Activated CD8-positive, alpha-beta memory T cell treated with anti-CD3 and anti-CD28 coated beads for 36 hours (primary cell): Measurements from ENCODE around the gene PEX19. TPM values are rescaled to one million over a fixed set of nuclear protein-coding genes. Genes with fewer than 3 reads are reported as not detected.

ENCODE experiments used
- CTCF ChIA-PET: fragments of 350-600 bp; sonication (Branson Sonifier 250); formaldehyde crosslinking; loops from one replicate; lab custom pipeline; 2021; ENCODE audit warnings: antibody characterized with exemption; lab: Charles Lee
- POLR2A ChIA-PET: fragments of 350-600 bp; sonication (Branson Sonifier 250); formaldehyde crosslinking; loops from one replicate; lab custom pipeline; 2021; ENCODE audit warnings: antibody characterized with exemption; lab: Charles Lee
- total RNA-seq, 2 experiments: library from RNA; stranded (reverse); gene quantifications; one replicate each; pipeline ENCODE4 v1.2.3, GENCODE V29; 2021

Gene PEX19
- total RNA-seq, 2 experiments from 2014 or later, result 57.0 to 58.1 TPM

- POLR2A ChIA-PET, result interaction anchor here (0.6 to 1.7 kb wide), 2 partner anchors 53 to 77 kb away, joined by 3 to 7 read pairs; no protein-coding TSS in a partner anchor
- CTCF ChIA-PET, result interaction anchor here (0.6 to 2.4 kb wide), 7 partner anchors 9 to 185 kb away, joined by 3 to 11 read pairs (median 4); partner anchors contain the start of gene DCAF8
Measured at GRCh38 chr1:160285506-160285905, 573 bp upstream of the PEX19 start.

- ChIA-PET POLR2A (interaction anchor here (0.5 to 1.7 kb wide), 3 partner anchors 22 to 77 kb away, joined by 3 to 7 read pairs (median 5); partner anchors contain the start of gene DCAF8), CTCF (interaction anchor here (0.7 to 2.4 kb wide), 10 partner anchors 9 to 186 kb away, joined by 3 to 11 read pairs (median 3); partner anchors contain the start of genes DCAF8 and IGSF8)
Measured at GRCh38 chr1:160284220-160284781, 632 bp downstream of the PEX19 start.

GRCh38 chr1:160282807-160283206 lies 2.1 kb downstream of the PEX19 start:
- ChIA-PET CTCF (no interaction called here), POLR2A (no interaction called here)

GRCh38 chr1:160277987-160278386 lies 6.9 kb downstream of the PEX19 start:
- POLR2A ChIA-PET, result interaction anchor here (0.6 kb wide), 1 partner anchor 1222 kb away, joined by 6 read pairs; no protein-coding TSS in a partner anchor

GRCh38 chr1:160277330-160277729 lies 7.6 kb downstream of the PEX19 start:
- CTCF ChIA-PET, result no interaction called here
- POLR2A ChIA-PET, result interaction anchor here (0.6 kb wide), 1 partner anchor 1221 kb away, joined by 6 read pairs; no protein-coding TSS in a partner anchor

More at GRCh38 chr1:160277987-160278386, 6.9 kb downstream of the PEX19 start:
- CTCF ChIA-PET, result interaction anchor here (1.0 kb wide), 1 partner anchor 85 kb away, joined by 3 read pairs; no protein-coding TSS in a partner anchor

GRCh38 chr1:160271025-160271424 lies 13.9 kb downstream of the PEX19 start:
- CTCF ChIA-PET, result interaction anchor here (1.0 kb wide), 2 partner anchors 15 to 46 kb away, joined by 3 to 4 read pairs; no protein-coding TSS in a partner anchor
- POLR2A ChIA-PET, result no interaction called here

- CTCF ChIA-PET, result no interaction called here
- POLR2A ChIA-PET, result no interaction called here
Measured at GRCh38 chr1:160267284-160267991, 17.5 kb downstream of the PEX19 start.

GRCh38 chr1:160264795-160265307 lies 20.1 kb downstream of the PEX19 start:
- POLR2A ChIA-PET, result no interaction called here
- CTCF ChIA-PET, result interaction anchor here (1.9 to 2.8 kb wide), 2 partner anchors 13 to 20 kb away, joined by 5 to 7 read pairs; partner anchors contain the start of gene PEX19

- ChIA-PET POLR2A (interaction anchor here (0.5 to 1.5 kb wide), 8 partner anchors 10 to 788 kb away, joined by 3 to 6 read pairs (median 4); partner anchors contain the start of genes COPA, IGSF8 and NCSTN), CTCF (interaction anchor here (0.9 to 4.2 kb wide), 9 partner anchors 8 to 279 kb away, joined by 3 to 18 read pairs (median 4); partner anchors contain the start of gene PEX19)
Measured at GRCh38 chr1:160261893-160262794, 22.8 kb downstream of the PEX19 start, which contains the start of gene DCAF8. TSS of gene DCAF8 (minus strand) at chr1:160262549. CDS start at chr1:160244008, 18,541 bp downstream.

GRCh38 chr1:160261556-160261892 lies 23.4 kb downstream of the PEX19 start:
- ChIA-PET CTCF (interaction anchor here (1.2 to 4.2 kb wide), 4 partner anchors 10 to 68 kb away, joined by 3 to 18 read pairs (median 4); partner anchors contain the start of gene PEX19), POLR2A (interaction anchor here (0.6 to 1.2 kb wide), 3 partner anchors 20 to 789 kb away, joined by 3 to 6 read pairs (median 4); partner anchors contain the start of gene IGSF8)

GRCh38 chr1:160260406-160261382 lies 24.2 kb downstream of the PEX19 start:
- ChIA-PET POLR2A (interaction anchor here (0.6 to 0.7 kb wide), 2 partner anchors 12 to 72 kb away, joined by 3 to 6 read pairs; no protein-coding TSS in a partner anchor), CTCF (interaction anchor here (0.7 to 4.2 kb wide), 6 partner anchors 9 to 47 kb away, joined by 3 to 18 read pairs (median 3); partner anchors contain the start of gene PEX19)

GRCh38 chr1:160258177-160258798 lies 26.6 kb downstream of the PEX19 start:
- ChIA-PET POLR2A (no interaction called here), CTCF (no interaction called here)

- CTCF ChIA-PET, result interaction anchor here (1.5 to 1.6 kb wide), 2 partner anchors 34 to 156 kb away, joined by 3 to 5 read pairs; no protein-coding TSS in a partner anchor
- POLR2A ChIA-PET, result no interaction called here
Measured at GRCh38 chr1:160257411-160258015, 27.4 kb downstream of the PEX19 start.

GRCh38 chr1:160256396-160257046 lies 28.4 kb downstream of the PEX19 start:
- POLR2A ChIA-PET, result no interaction called here
- CTCF ChIA-PET, result interaction anchor here (1.1 to 1.6 kb wide), 3 partner anchors 14 to 155 kb away, joined by 3 to 5 read pairs (median 3); no protein-coding TSS in a partner anchor

- ChIA-PET POLR2A (no interaction called here), CTCF (interaction anchor here (1.1 to 1.6 kb wide), 3 partner anchors 15 to 155 kb away, joined by 3 read pairs; no protein-coding TSS in a partner anchor)
Measured at GRCh38 chr1:160255781-160256300, 29.1 kb downstream of the PEX19 start.
